ENCODE measurements around the gene SLC30A1.
"Not testable (repeated sequence)": the region's sequence is repeated elsewhere in the genome, so short reads cannot be mapped to it uniquely, and the experiment has no call there.

SLC30A1 gene

GRCh38 chr1:211583011-211583992 is 4.3 kb upstream of the SLC30A1 start:
- DNase-seq (ENCODE audit: low read depth in 2 of 2), result no peak

- DNase-seq (ENCODE audit: low read depth in 2 of 2), result no peak
Measured at GRCh38 chr1:211581526-211581925, 2.6 kb upstream of the SLC30A1 start.

- no peak for DNase-seq (ENCODE audit: low read depth in 2 of 2)
Measured at GRCh38 chr1:211580303-211580687, 1.3 kb upstream of the SLC30A1 start.

- DNase-seq (ENCODE audit: low read depth in 2 of 2), result no peak
Measured at GRCh38 chr1:211579440-211580302, 710 bp upstream of the SLC30A1 start.

- peak; percentile 59 for DNase-seq (ENCODE audit: low read depth in 2 of 2)
Measured at GRCh38 chr1:211577819-211578639, 932 bp downstream of the SLC30A1 start.

- DNase-seq (ENCODE audit: low read depth in 2 of 2), result no peak
Measured at GRCh38 chr1:211577277-211577818, 1.6 kb downstream of the SLC30A1 start.

GRCh38 chr1:211576717-211577116 is 2.2 kb downstream of the SLC30A1 start:
- no peak for DNase-seq (ENCODE audit: low read depth in 2 of 2)

- no peak for DNase-seq (ENCODE audit: low read depth in 2 of 2)
Measured at GRCh38 chr1:211574705-211575104, 4.3 kb downstream of the SLC30A1 start.

- no peak for DNase-seq (ENCODE audit: low read depth in 2 of 2)
Measured at GRCh38 chr1:211571998-211572397, 7.0 kb downstream of the SLC30A1 start.

GRCh38 chr1:211570378-211570777 is 8.6 kb downstream of the SLC30A1 start:
- not testable (repeated sequence) for DNase-seq (ENCODE audit: low read depth in 2 of 2)

- DNase-seq (ENCODE audit: low read depth in 2 of 2), result no peak
Measured at GRCh38 chr1:211566431-211567025, 12.4 kb downstream of the SLC30A1 start.

GRCh38 chr1:211564084-211564483 is 14.9 kb downstream of the SLC30A1 start:
- no peak for DNase-seq (ENCODE audit: low read depth in 2 of 2)

GRCh38 chr1:211559222-211560010 is 19.5 kb downstream of the SLC30A1 start:
- no peak for DNase-seq (ENCODE audit: low read depth in 2 of 2)

GRCh38 chr1:211557894-211558625 is 20.9 kb downstream of the SLC30A1 start:
- DNase-seq (ENCODE audit: low read depth in 2 of 2), result no peak

GRCh38 chr1:211553549-211553948 is 25.4 kb downstream of the SLC30A1 start:
- no peak for DNase-seq (ENCODE audit: low read depth in 2 of 2)

GRCh38 chr1:211551638-211552460 is 27.1 kb downstream of the SLC30A1 start:
- DNase-seq (ENCODE audit: low read depth in 2 of 2), result no peak

- DNase-seq (ENCODE audit: low read depth in 2 of 2), result no peak
Measured at GRCh38 chr1:211549092-211549711, 29.8 kb downstream of the SLC30A1 start.

All from activated CD4-positive, alpha-beta T cell treated with anti-CD3 and anti-CD28 coated beads for 24 hours (primary cell).